22Rv1 (cell line): ENCODE measurements around the gene COX7A1.
"Not testable (repeated sequence)": the region's sequence is repeated elsewhere in the genome, so short reads cannot be mapped to it uniquely, and the experiment has no call there.

Source experiments
- H3K27ac ChIP-seq: fragments of 450-650 bp; 2 replicates; pipeline ENCODE4 v1.5.1; 2017
- ZFX ChIP-seq: fragments of 450-650 bp; IDR thresholded peaks from 2 replicates; pipeline ENCODE4 v1.6.1; 2017; ENCODE audit warnings: antibody characterized with exemption, borderline replicate concordance
- TF ChIP-seq, protein P1 (sequence below): fragments of 450-650 bp; IDR thresholded peaks from 2 replicates; pipeline ENCODE4 v1.5.1; 2017; ENCODE audit warnings: mild to moderate bottlenecking

COX7A1 gene

GRCh38 chr19:36152352-36153091, at the start of gene COX7A1:
Gene COX7A1, minus strand, starts transcription at chr19:36152447. Its CDS starts 40 bp downstream, at chr19:36152407.
- TF ChIP-seq ZFX, result no peak
- TF ChIP-seq, protein P1, sequence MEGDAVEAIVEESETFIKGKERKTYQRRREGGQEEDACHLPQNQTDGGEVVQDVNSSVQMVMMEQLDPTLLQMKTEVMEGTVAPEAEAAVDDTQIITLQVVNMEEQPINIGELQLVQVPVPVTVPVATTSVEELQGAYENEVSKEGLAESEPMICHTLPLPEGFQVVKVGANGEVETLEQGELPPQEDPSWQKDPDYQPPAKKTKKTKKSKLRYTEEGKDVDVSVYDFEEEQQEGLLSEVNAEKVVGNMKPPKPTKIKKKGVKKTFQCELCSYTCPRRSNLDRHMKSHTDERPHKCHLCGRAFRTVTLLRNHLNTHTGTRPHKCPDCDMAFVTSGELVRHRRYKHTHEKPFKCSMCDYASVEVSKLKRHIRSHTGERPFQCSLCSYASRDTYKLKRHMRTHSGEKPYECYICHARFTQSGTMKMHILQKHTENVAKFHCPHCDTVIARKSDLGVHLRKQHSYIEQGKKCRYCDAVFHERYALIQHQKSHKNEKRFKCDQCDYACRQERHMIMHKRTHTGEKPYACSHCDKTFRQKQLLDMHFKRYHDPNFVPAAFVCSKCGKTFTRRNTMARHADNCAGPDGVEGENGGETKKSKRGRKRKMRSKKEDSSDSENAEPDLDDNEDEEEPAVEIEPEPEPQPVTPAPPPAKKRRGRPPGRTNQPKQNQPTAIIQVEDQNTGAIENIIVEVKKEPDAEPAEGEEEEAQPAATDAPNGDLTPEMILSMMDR, result no peak
- H3K27ac ChIP-seq, result 0 out of 2 replicates have a peak within 1 kb of the TSS, but pooled peaks have one; percentile 7

DNA sequence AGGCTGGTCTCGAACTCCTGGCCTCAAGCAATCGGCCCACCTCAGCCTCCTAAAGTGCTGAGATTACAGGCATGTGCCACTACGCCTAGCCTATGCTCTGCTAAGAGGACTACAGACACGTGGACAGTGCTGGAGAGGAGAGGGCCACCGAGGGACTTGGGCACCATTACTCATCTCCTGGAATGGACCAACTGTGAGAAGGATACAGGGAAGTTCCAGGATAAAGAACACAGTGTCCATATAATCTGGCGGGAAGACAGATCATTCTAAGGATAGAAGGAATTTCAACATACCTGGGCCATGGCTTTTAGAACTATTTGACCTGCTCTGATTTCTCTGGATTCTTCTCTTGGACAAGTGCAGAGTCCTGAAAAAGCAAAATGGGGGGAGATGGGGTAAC, 49.4 kb upstream of the COX7A1 start:
- no peak overlapping the region for H3K27ac ChIP-seq
- no peak for TF ChIP-seq ZFX
- TF ChIP-seq, protein P1, result no peak

DNA sequence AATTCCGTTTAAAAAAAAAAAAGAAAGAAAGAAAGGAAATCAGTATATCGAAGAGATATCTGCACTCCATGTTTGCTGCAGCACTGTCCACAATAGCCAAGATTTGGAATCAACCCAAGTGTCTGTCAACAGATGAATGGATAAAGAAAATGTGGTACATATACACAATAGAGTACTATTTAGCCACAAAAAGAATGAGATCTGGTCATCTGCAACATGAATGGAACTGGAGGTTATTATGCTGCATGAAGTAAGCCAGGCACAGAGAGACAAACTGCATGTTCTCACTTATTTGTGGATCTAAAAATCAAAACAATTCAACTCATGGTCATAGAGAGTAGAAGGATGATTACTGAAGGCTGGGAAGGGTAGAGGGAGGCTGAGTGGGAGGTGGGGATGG, 45.9 kb upstream of the COX7A1 start:
- H3K27ac ChIP-seq, result no peak overlapping the region
- TF ChIP-seq, protein P1, result no peak
- no peak for TF ChIP-seq ZFX

DNA sequence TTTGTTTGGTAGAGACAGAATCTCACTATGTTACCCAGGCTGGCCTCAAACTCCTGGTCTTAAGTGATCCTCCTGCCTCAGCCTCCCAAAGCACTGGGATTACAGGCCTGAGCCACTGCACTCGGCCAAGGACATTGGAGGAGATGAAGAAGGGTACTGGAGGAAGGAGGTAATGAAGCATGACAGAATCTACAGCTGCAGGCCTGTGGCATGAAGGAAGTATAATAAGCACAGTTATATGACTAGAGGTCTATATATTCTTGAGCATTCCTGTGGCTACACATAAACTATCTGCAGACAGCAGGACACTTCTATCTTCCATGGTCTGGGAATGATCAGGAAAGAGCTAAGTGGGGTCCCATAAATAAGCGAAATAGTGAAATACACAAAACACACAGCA, 44.0 kb upstream of the COX7A1 start:
- no peak overlapping the region for H3K27ac ChIP-seq
- no peak for TF ChIP-seq ZFX
- TF ChIP-seq, protein P1, result no peak

GRCh38 chr19:36186722-36187121, 34.5 kb upstream of the COX7A1 start:
- not testable (repeated sequence) for H3K27ac ChIP-seq

DNA sequence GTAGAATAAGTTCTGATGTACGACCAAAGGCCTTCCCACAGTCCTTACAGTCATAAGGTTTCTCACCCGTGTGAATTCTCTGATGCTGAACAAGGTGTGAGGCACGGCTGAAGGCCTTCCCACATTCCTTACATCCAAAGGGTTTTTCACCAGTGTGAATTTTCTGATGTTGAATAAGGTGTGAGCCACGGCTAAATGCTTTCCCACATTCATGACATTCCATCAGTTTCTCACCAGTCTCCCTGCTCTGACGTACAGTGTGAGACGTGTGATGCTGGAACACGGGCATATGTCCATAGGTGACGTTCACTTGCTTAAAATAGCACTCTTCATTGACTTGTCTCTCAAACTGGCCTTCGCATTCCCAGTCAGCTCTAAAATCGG, 31.0 kb upstream of the COX7A1 start:
- TF ChIP-seq ZFX, result no peak
- TF ChIP-seq, protein P1, result no peak
- no peak overlapping the region for H3K27ac ChIP-seq

DNA sequence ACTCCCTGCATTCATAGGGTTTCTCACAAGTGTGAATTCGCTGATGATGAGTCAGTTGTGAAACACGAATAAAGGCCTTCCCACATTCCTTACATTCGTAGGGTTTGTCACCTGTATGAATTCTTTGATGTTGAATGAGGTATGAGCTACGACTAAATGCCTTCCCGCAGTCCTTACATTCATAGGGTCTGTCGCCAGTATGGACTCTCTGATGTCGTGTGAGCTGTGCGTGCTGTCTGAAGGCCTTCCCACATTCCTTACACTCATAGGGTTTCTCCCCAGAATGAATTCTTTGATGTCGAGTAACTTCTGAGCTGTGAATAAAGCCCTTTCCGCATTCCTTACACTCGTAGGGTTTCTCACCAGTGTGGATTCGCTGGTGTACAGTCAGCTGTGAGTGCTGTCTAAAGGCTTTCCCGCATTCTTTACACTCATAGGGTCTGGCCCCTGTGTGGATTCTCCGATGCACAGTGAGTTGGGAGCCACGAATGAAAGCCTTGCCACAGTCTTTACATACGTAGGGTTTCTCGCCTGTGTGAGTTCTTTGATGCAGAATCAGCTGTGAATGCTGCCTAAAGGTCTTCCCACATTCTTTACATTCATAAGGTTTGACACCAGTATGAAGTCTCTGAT, 30.5 kb upstream of the COX7A1 start:
- no peak for TF ChIP-seq ZFX
- TF ChIP-seq, protein P1, result no peak
- H3K27ac ChIP-seq, result no peak overlapping the region

GRCh38 chr19:36179077-36179476, 26.8 kb upstream of the COX7A1 start:
- not testable (repeated sequence) for H3K27ac ChIP-seq

DNA sequence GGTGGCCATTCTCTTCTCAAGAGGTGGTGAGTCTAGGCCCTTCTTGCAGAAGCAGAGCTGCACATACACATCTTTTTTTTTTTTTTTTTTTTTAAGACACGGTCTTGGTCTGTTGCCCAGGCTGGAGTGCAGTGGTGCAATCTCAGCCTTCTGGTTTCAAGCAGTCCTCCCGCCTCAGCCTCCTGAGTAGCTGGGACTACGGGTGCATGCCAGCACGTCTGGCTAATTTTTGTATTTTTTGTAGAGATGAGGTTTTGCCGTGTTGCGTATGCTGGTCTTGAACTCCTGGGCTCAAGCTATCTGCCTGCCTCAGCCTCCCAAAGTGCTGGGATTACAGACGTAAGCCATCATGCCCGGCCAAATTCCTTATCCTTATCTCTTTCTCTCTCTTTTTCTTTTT, 21.6 kb upstream of the COX7A1 start:
- not testable (repeated sequence) for H3K27ac ChIP-seq
